ENCODE data around the gene SFXN1. TPM values are rescaled to one million over a fixed set of nuclear protein-coding genes. Genes with fewer than 3 reads are reported as not detected.

Gene SFXN1
- total and polyA plus RNA-seq, 2 of the 4 experiments (the other 2 are of a cell fraction): 131 to 410 TPM

- Histone ChIP-seq H2BK20ac (ENCODE audit: low read depth, low read length) (no peak overlapping the region), H3K4me2 (ENCODE audit: low read depth, low read length) (no peak overlapping the region), H3K9me1 (ENCODE audit: insufficient read depth, low read length) (peaks cover 3% of the 10 kb centered on the region; the same call in 1 of the 2 replicates), H2AK9ac (replicated peaks; ENCODE audit: low read depth, low read length, poor library complexity) (no peak overlapping the region), H2AFZ (replicated peaks; ENCODE audit: low read length, poor library complexity) (no peak overlapping the region), H3K56ac (ENCODE audit: extremely low read depth, insufficient read depth, low read length) (no peak overlapping the region), H2BK15ac (ENCODE audit: low read depth, low read length) (no peak overlapping the region), H4K5ac (ENCODE audit: low read depth, low read length) (no peak overlapping the region), H3K36me3 (ENCODE audit: control insufficient read depth, insufficient read depth, low read length) (peaks cover 30% of the 10 kb centered on the region), H3K79me1 (ENCODE audit: low read depth in 1 of 2, low read length in 2 of 2) (peaks cover 7 to 14% of the 10 kb centered on the region in 2 experiments), H2BK120ac (ENCODE audit: low read depth, low read length) (no peak overlapping the region), H3K27ac (ENCODE audit: insufficient read depth, low read length) (no peak overlapping the region), H3K27me3 (ENCODE audit: control insufficient read depth, insufficient read depth, low read length) (no peaks in the 10 kb centered on the region), H4K20me1 (ENCODE audit: insufficient read depth, low read length) (no peaks in the 10 kb centered on the region), H2BK5ac (ENCODE audit: low read depth, low read length, poor library complexity, severe bottlenecking) (no peak overlapping the region), H3K18ac (ENCODE audit: low read depth, low read length) (no peak overlapping the region), H3K4me3 (ENCODE audit: insufficient read depth, low read depth, low read length) (no peak overlapping the region), H4K91ac (ENCODE audit: insufficient read depth, low read depth, low read length) (no peak overlapping the region), H3K9ac (ENCODE audit: low read depth, low read length) (no peak overlapping the region), H3K23ac (ENCODE audit: low read depth, low read length) (no peak overlapping the region), H3K4ac (ENCODE audit: low read depth, low read length) (no peak overlapping the region), H3K4me1 (ENCODE audit: control insufficient read depth, insufficient read depth, low read length) (no peaks in the 10 kb centered on the region), H4K8ac (ENCODE audit: low read depth in 2 of 2, low read length in 2 of 2) (no peak overlapping the region), H3K9me3 (ENCODE audit: control insufficient read depth, insufficient read depth, low read length) (no peaks in the 10 kb centered on the region), H2AK5ac (ENCODE audit: low read depth, low read length) (no peak overlapping the region), H3K14ac (replicated peaks; ENCODE audit: low read depth, low read length) (no peak overlapping the region)
- DNase-seq (no peak), ATAC-seq (ENCODE audit: low read depth) (no peak)
- in situ Hi-C loops (cut with MboI; ENCODE audit: low sequenced_read_pairs): no loop called here
- CTCF ChIA-PET: no interaction called here
- TF ChIP-seq NFE2L2 (IDR thresholded peaks at IDR 0.05; ENCODE audit: low read depth, low read length) (no peak), CEBPB (IDR thresholded peaks at IDR 0.05; ENCODE audit: low read depth, low read length) (no peak), FOS (IDR thresholded peaks at IDR 0.05; ENCODE audit: low read depth, low read length) (no peak), RCOR1 (IDR thresholded peaks at IDR 0.05; ENCODE audit: insufficient replicate concordance, low read length) (no peak), MAZ (IDR thresholded peaks at IDR 0.05; ENCODE audit: borderline replicate concordance, low read depth, low read length) (no peak), MAFK (IDR thresholded peaks at IDR 0.05; ENCODE audit: low read depth, low read length) (no peak), SMC3 (IDR thresholded peaks at IDR 0.05; ENCODE audit: low read depth, low read length) (no peak), BHLHE40 (IDR thresholded peaks at IDR 0.05; ENCODE audit: low read depth, low read length) (no peak)
- TF ChIP-seq, protein P1, sequence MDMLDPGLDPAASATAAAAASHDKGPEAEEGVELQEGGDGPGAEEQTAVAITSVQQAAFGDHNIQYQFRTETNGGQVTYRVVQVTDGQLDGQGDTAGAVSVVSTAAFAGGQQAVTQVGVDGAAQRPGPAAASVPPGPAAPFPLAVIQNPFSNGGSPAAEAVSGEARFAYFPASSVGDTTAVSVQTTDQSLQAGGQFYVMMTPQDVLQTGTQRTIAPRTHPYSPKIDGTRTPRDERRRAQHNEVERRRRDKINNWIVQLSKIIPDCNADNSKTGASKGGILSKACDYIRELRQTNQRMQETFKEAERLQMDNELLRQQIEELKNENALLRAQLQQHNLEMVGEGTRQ (IDR thresholded peaks at IDR 0.05; ENCODE audit: low read depth, low read length): no peak
- intact Hi-C loops (cut with micrococcal nuclease): no loop called here
- POLR2A ChIA-PET (ENCODE audit: unreplicated experiment): no interaction called here
- dilution Hi-C loops (cut with HindIII; ENCODE audit: low sequenced_read_pairs, unreplicated experiment): no loop called here
- WGBS, 2 experiments (ENCODE audit: extremely low coverage in 2 of 2, insufficient read length in 1 of 2): no CpG with 5 or more reads among the region's 2 CpGs
- BruUV-seq (replicated peaks): no TSS peak
These were observed 30.5 kb downstream of the SFXN1 start for GRCh38 chr5:175508896-175509295.
